ENCODE measurements around the gene TMED5. TPM values are rescaled to one million over a fixed set of nuclear protein-coding genes. Genes with fewer than 3 reads are reported as not detected.

Gene TMED5
- total RNA-seq, 2 experiments from 2014 or later, result 29.2 to 31.6 TPM

GRCh38 chr1:93150729-93151128 lies 29.5 kb downstream of the TMED5 start:
- ChIA-PET CTCF (no interaction called here), POLR2A (no interaction called here)

DNA sequence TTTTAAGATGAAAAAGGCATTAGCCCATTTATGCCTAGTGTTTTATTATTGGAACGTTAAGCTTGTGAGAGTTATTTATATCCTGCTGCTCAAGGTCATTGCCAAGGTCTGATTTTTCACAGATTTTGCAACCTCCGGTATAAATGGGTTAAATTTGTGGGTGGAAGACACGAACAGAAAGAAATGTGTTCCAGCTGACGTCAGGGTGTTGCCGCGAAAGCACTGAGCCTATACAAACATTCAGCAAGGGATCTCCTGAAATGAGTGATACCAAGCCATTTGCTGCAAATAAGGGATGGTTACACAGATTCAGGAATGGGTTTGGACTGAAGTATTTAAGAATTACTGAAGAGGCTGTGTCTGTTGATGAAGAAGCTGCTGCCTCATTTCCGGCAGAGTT lies 32.2 kb downstream of the TMED5 start:
- ATAC-seq, result no peak
- TF ChIP-seq, protein P1, sequence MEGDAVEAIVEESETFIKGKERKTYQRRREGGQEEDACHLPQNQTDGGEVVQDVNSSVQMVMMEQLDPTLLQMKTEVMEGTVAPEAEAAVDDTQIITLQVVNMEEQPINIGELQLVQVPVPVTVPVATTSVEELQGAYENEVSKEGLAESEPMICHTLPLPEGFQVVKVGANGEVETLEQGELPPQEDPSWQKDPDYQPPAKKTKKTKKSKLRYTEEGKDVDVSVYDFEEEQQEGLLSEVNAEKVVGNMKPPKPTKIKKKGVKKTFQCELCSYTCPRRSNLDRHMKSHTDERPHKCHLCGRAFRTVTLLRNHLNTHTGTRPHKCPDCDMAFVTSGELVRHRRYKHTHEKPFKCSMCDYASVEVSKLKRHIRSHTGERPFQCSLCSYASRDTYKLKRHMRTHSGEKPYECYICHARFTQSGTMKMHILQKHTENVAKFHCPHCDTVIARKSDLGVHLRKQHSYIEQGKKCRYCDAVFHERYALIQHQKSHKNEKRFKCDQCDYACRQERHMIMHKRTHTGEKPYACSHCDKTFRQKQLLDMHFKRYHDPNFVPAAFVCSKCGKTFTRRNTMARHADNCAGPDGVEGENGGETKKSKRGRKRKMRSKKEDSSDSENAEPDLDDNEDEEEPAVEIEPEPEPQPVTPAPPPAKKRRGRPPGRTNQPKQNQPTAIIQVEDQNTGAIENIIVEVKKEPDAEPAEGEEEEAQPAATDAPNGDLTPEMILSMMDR (IDR thresholded peaks at IDR 0.05), result no peak
- no peaks in the 10 kb centered on the region for H3K9me3 Mint-ChIP-seq
- peaks cover 40% of the 10 kb centered on the region for H3K36me3 Mint-ChIP-seq (ENCODE audit: low read depth)
- intact Hi-C loops (cut with micrococcal nuclease), result loop anchor here (10.0 kb wide), 1 partner anchor 123 kb away; no protein-coding TSS in a partner anchor
- no peaks in the 10 kb centered on the region for H3K27me3 Mint-ChIP-seq
- ChIA-PET CTCF (no interaction called here), POLR2A (no interaction called here)
- DNase-seq, result no peak
- H3K27ac Mint-ChIP-seq, result peak overlapping the region; percentile 63
- peaks cover 7% of the 10 kb centered on the region for H3K4me1 Mint-ChIP-seq (ENCODE audit: low read depth)
- no peak overlapping the region for H3K4me3 Mint-ChIP-seq

More at GRCh38 chr1:93150729-93151128, 29.5 kb downstream of the TMED5 start:
- intact Hi-C loops (cut with micrococcal nuclease), result no loop called here
- Mint-ChIP-seq H3K4me3 (no peak overlapping the region), H3K36me3 (ENCODE audit: low read depth) (peaks cover 42% of the 10 kb centered on the region), H3K27ac (no peak overlapping the region), H3K9me3 (no peaks in the 10 kb centered on the region), H3K27me3 (no peaks in the 10 kb centered on the region), H3K4me1 (ENCODE audit: low read depth) (peaks cover 14% of the 10 kb centered on the region)
- no peak for DNase-seq
- TF ChIP-seq, protein P1 (IDR thresholded peaks at IDR 0.05), result no peak
- no peak for ATAC-seq

GRCh38 chr1:93143769-93144168 lies 36.4 kb downstream of the TMED5 start:
- ChIA-PET POLR2A (interaction anchor here (1.1 to 1.6 kb wide), 2 partner anchors 65 to 78 kb away, joined by 3 read pairs; partner anchors contain the start of gene MTF2), CTCF (no interaction called here)
- Mint-ChIP-seq H3K36me3 (ENCODE audit: low read depth) (peaks cover 25% of the 10 kb centered on the region), H3K27ac (no peak overlapping the region), H3K27me3 (no peaks in the 10 kb centered on the region), H3K4me3 (no peak overlapping the region), H3K9me3 (no peaks in the 10 kb centered on the region), H3K4me1 (ENCODE audit: low read depth) (peaks cover 3% of the 10 kb centered on the region)
- DNase-seq (no peak), ATAC-seq (no peak)
- intact Hi-C loops (cut with micrococcal nuclease), result loop anchor here (10.0 kb wide), 1 partner anchor 119 kb away; no protein-coding TSS in a partner anchor
- TF ChIP-seq, protein P1 (IDR thresholded peaks at IDR 0.05), result no peak

GRCh38 chr1:93143136-93143535 lies 37.1 kb downstream of the TMED5 start:
- Mint-ChIP-seq H3K36me3 (ENCODE audit: low read depth) (peaks cover 22% of the 10 kb centered on the region), H3K4me1 (ENCODE audit: low read depth) (peaks cover 3% of the 10 kb centered on the region), H3K4me3 (no peak overlapping the region), H3K27ac (no peak overlapping the region), H3K27me3 (no peaks in the 10 kb centered on the region), H3K9me3 (no peaks in the 10 kb centered on the region)
- intact Hi-C loops (cut with micrococcal nuclease), result loop anchor here (10.0 kb wide), 1 partner anchor 118 kb away; no protein-coding TSS in a partner anchor
- TF ChIP-seq, protein P1 (IDR thresholded peaks at IDR 0.05), result no peak
- DNase-seq (no peak), ATAC-seq (no peak)
- ChIA-PET CTCF (interaction anchor here (0.7 kb wide), 1 partner anchor 63 kb away, joined by 3 read pairs; no protein-coding TSS in a partner anchor), POLR2A (interaction anchor here (1.1 to 1.6 kb wide), 2 partner anchors 64 to 78 kb away, joined by 3 read pairs; partner anchors contain the start of gene MTF2)

GRCh38 chr1:93142161-93142560 lies 38.1 kb downstream of the TMED5 start:
- ChIA-PET CTCF (interaction anchor here (0.7 kb wide), 1 partner anchor 62 kb away, joined by 3 read pairs; no protein-coding TSS in a partner anchor), POLR2A (no interaction called here)
- ATAC-seq (no peak), DNase-seq (no peak)
- Mint-ChIP-seq H3K4me3 (no peak overlapping the region), H3K27me3 (no peaks in the 10 kb centered on the region), H3K9me3 (no peaks in the 10 kb centered on the region), H3K4me1 (ENCODE audit: low read depth) (peaks cover 3% of the 10 kb centered on the region), H3K36me3 (ENCODE audit: low read depth) (peaks cover 16% of the 10 kb centered on the region), H3K27ac (no peak overlapping the region)
- TF ChIP-seq, protein P1 (IDR thresholded peaks at IDR 0.05), result no peak
- intact Hi-C loops (cut with micrococcal nuclease), result loop anchor here (10.0 kb wide), 1 partner anchor 117 kb away; no protein-coding TSS in a partner anchor

Data from activated CD8-positive, alpha-beta T cell treated with anti-CD3 and anti-CD28 coated beads for 36 hours (primary cell).